ENCODE data around the gene SAE1. TPM values are rescaled to one million over a fixed set of nuclear protein-coding genes. Genes with fewer than 3 reads are reported as not detected.

SAE1 gene
- total and polyA plus RNA-seq, 2 of the 4 experiments (the other 2 are of a cell fraction), result 165 to 184 TPM

GRCh38 chr19:47104680-47105079 lies 26.0 kb upstream of the SAE1 start:
- no peak overlapping the region for H3K4me2 ChIP-seq (ENCODE audit: low read depth, low read length)
- no peak overlapping the region for H2BK120ac ChIP-seq (ENCODE audit: low read depth, low read length)
- H2AK5ac ChIP-seq (ENCODE audit: low read depth, low read length), result no peak overlapping the region
- no peak overlapping the region for H3K23ac ChIP-seq (ENCODE audit: low read depth, low read length)
- H4K5ac ChIP-seq (ENCODE audit: low read depth, low read length), result no peak overlapping the region
- in situ Hi-C loops (cut with MboI; ENCODE audit: low sequenced_read_pairs), result no loop called here
- no peak overlapping the region for H3K4me3 ChIP-seq (ENCODE audit: insufficient read depth, low read depth, low read length)
- no peak overlapping the region for H3K18ac ChIP-seq (ENCODE audit: low read depth, low read length)
- no peak for TF ChIP-seq NFE2L2 (IDR thresholded peaks at IDR 0.05; ENCODE audit: low read depth, low read length)
- no peak for TF ChIP-seq CEBPB (IDR thresholded peaks at IDR 0.05; ENCODE audit: low read depth, low read length)
- TF ChIP-seq POLR2A (IDR thresholded peaks at IDR 0.05; ENCODE audit: low read depth, low read length), result no peak
- TF ChIP-seq MXI1 (IDR thresholded peaks at IDR 0.05; ENCODE audit: borderline replicate concordance, low read depth, low read length), result no peak
- TF ChIP-seq SMC3 (IDR thresholded peaks at IDR 0.05; ENCODE audit: low read depth, low read length), result no peak
- no peak for TF ChIP-seq RCOR1 (IDR thresholded peaks at IDR 0.05; ENCODE audit: insufficient replicate concordance, low read length)
- no peak for TF ChIP-seq BHLHE40 (IDR thresholded peaks at IDR 0.05; ENCODE audit: low read depth, low read length)
- no peak for TF ChIP-seq RFX5 (IDR thresholded peaks at IDR 0.05; ENCODE audit: low read depth, low read length)
- TF ChIP-seq USF2 (IDR thresholded peaks at IDR 0.05; ENCODE audit: low read depth, low read length), result no peak
- no peak for TF ChIP-seq RAD21 (IDR thresholded peaks at IDR 0.05; ENCODE audit: low read length)
- no peak for TF ChIP-seq CTCF (conservative IDR thresholded peaks at IDR 0.05; ENCODE audit: low read depth, low read length)
- no peak for TF ChIP-seq CHD1 (IDR thresholded peaks at IDR 0.05; ENCODE audit: low read depth, low read length)
- TF ChIP-seq MAFK (IDR thresholded peaks at IDR 0.05; ENCODE audit: low read depth, low read length), result no peak
- WGBS, 2 experiments (ENCODE audit: extremely low coverage in 2 of 2, insufficient read length in 1 of 2), result 100% methylated on average over 2 of the region's 9 CpGs; no CpG with 5 or more reads in 1 of the 2 experiments
- POLR2A ChIA-PET (ENCODE audit: unreplicated experiment), result no interaction called here
- H3K14ac ChIP-seq (replicated peaks; ENCODE audit: low read depth, low read length), result no peak overlapping the region
- no peak overlapping the region for H3K9ac ChIP-seq (ENCODE audit: low read depth, low read length)
- no peaks in the 10 kb centered on the region for H3K36me3 ChIP-seq (ENCODE audit: control insufficient read depth, insufficient read depth, low read length)
- no peak overlapping the region for H2BK15ac ChIP-seq (ENCODE audit: low read depth, low read length)
- ATAC-seq (ENCODE audit: low read depth) (no peak), DNase-seq (no peak)
- H3K4me1 ChIP-seq (ENCODE audit: control insufficient read depth, insufficient read depth, low read length), result peaks cover 23% of the 10 kb centered on the region
- no peak overlapping the region for H2BK5ac ChIP-seq (ENCODE audit: low read depth, low read length, poor library complexity, severe bottlenecking)
- no peaks in the 10 kb centered on the region for H3K27me3 ChIP-seq (ENCODE audit: control insufficient read depth, insufficient read depth, low read length)
- H3K27ac ChIP-seq (ENCODE audit: insufficient read depth, low read length), result no peak overlapping the region
- peaks cover 27% of the 10 kb centered on the region for H3K9me1 ChIP-seq (ENCODE audit: insufficient read depth, low read length)
- no peak overlapping the region for H4K91ac ChIP-seq (ENCODE audit: insufficient read depth, low read depth, low read length)
- H3K56ac ChIP-seq (ENCODE audit: extremely low read depth, insufficient read depth, low read length), result no peak overlapping the region
- no peak overlapping the region for H4K8ac ChIP-seq (ENCODE audit: low read depth in 2 of 2, low read length in 2 of 2)
- peaks cover 27 to 85% of the 10 kb centered on the region in 2 experiments for H3K79me1 ChIP-seq (ENCODE audit: low read depth in 1 of 2, low read length in 2 of 2)
- CTCF ChIA-PET, result no interaction called here
- peaks cover 64% of the 10 kb centered on the region for H4K20me1 ChIP-seq (ENCODE audit: insufficient read depth, low read length)
- H2AK9ac ChIP-seq (replicated peaks; ENCODE audit: low read depth, low read length, poor library complexity), result no peak overlapping the region
- no peak overlapping the region for H2AFZ ChIP-seq (replicated peaks; ENCODE audit: low read length, poor library complexity)
- H3K4ac ChIP-seq (ENCODE audit: low read depth, low read length), result no peak overlapping the region
- BruUV-seq (replicated peaks), result no TSS peak
- dilution Hi-C loops (cut with HindIII; ENCODE audit: low sequenced_read_pairs, unreplicated experiment), result no loop called here
- H2BK20ac ChIP-seq (ENCODE audit: low read depth, low read length), result no peak overlapping the region
- intact Hi-C loops (cut with micrococcal nuclease), result no loop called here
- no peaks in the 10 kb centered on the region for H3K9me3 ChIP-seq (ENCODE audit: control insufficient read depth, insufficient read depth, low read length)

All from IMR-90 (cell line).